Gastrocnemius medialis (tissue), 4 donors: Measurements from ENCODE around the gene CYTH3.
"Not testable (repeated sequence)": the region's sequence is repeated elsewhere in the genome, so short reads cannot be mapped to it uniquely, and the experiment has no call there.

ENCODE experiments used
- POLR2A ChIP-seq, 2 donors: fragments of 450-650 bp; IDR thresholded peaks; one replicate each; pipeline ENCODE4 v1.6.1; 2017; ENCODE audit warnings: antibody characterized with exemption in 2 of 2, mild to moderate bottlenecking in 2 of 2, moderate library complexity in 2 of 2
- TF ChIP-seq, protein P1 (sequence below), 5 experiments: fragments of 450-650 bp in 3 of 5; fragments of 200-600 bp in 2 of 5; sonication (generic) in 2 of 5; IDR thresholded peaks in 4 of 5; conservative IDR thresholded peaks in 1 of 5; 1 replicate in 4 of 5; 2 replicates in 1 of 5; pipeline ENCODE4 v1.5.1; 2016 to 2019; ENCODE audit warnings: antibody characterized with exemption in 5 of 5, mild to moderate bottlenecking in 3 of 5, moderate library complexity in 3 of 5

DNA sequence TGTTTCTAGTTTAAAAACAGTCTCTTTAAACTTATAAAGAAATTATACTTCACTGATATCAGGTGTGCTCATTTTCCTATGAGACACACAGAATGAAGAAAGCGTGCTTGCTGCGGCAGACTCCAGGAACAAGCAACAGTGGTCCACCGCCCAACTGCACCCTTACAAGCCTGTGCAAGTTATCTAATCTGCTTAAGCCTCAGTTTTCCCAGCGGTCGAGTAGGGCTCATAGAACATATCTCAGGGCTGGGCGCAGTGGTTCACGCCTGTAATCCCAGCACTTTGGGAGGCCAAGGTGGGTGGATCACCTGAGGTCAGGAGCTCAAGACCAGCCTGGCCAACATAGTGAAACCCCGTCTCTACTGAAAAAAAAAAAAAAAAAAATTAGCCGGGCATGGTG lies 43.1 kb downstream of the CYTH3 start:
- not testable (repeated sequence) for TF ChIP-seq POLR2A (IDR thresholded peaks at IDR 0.05)
- TF ChIP-seq, protein P1, sequence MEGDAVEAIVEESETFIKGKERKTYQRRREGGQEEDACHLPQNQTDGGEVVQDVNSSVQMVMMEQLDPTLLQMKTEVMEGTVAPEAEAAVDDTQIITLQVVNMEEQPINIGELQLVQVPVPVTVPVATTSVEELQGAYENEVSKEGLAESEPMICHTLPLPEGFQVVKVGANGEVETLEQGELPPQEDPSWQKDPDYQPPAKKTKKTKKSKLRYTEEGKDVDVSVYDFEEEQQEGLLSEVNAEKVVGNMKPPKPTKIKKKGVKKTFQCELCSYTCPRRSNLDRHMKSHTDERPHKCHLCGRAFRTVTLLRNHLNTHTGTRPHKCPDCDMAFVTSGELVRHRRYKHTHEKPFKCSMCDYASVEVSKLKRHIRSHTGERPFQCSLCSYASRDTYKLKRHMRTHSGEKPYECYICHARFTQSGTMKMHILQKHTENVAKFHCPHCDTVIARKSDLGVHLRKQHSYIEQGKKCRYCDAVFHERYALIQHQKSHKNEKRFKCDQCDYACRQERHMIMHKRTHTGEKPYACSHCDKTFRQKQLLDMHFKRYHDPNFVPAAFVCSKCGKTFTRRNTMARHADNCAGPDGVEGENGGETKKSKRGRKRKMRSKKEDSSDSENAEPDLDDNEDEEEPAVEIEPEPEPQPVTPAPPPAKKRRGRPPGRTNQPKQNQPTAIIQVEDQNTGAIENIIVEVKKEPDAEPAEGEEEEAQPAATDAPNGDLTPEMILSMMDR (IDR thresholded peaks at IDR 0.05 in 4 of 5, conservative IDR thresholded peaks at IDR 0.05 in 1 of 5): not testable (repeated sequence)
